Heart left ventricle (tissue), 16 donors: ENCODE results near the gene STT3B. TPM values are rescaled to one million over a fixed set of nuclear protein-coding genes. Genes with fewer than 3 reads are reported as not detected.

ENCODE experiments used
- ATAC-seq, 4 donors: fragments of 200-7000 bp; cut with Tn5 transposase; one replicate each; pipeline ENCODE4 v1.9.1; 2020 to 2022; ENCODE audit warnings: moderate library complexity in 4 of 4, mild to moderate bottlenecking in 3 of 4, moderate number of reproducible peaks in 1 of 4
- DNase-seq, 5 donors: peaks; one replicate each; pipeline ENCODE4 v3.0.0-alpha.2; 2020
- H3K27ac ChIP-seq, 12 donors: fragments of 200-600 bp; sonication (generic) in 4 of 12; one replicate each; pipeline versions ENCODE4 v1.5.0 to v1.8.0; 2016 to 2022; ENCODE audit warnings: mild to moderate bottlenecking in 2 of 12
- H3K27me3 ChIP-seq, 9 donors: fragments of 200-600 bp; sonication (generic) in 2 of 9; one replicate each; pipeline versions ENCODE4 v1.5.1 to v1.8.0; 2016 to 2022; ENCODE audit warnings: mild to moderate bottlenecking in 3 of 9
- H3K36me3 ChIP-seq, 9 donors: fragments of 200-600 bp; sonication (generic) in 2 of 9; one replicate each; pipeline versions ENCODE4 v1.5.0 to v1.8.0; 2018 to 2022; ENCODE audit warnings: mild to moderate bottlenecking in 2 of 9
- H3K4me1 ChIP-seq, 12 donors: fragments of 200-600 bp; sonication (generic) in 4 of 12; one replicate each; pipeline versions ENCODE4 v1.5.0 to v1.8.0; 2016 to 2022; ENCODE audit warnings: mild to moderate bottlenecking in 3 of 12
- H3K4me3 ChIP-seq, 12 donors: fragments of 200-600 bp; sonication (generic) in 4 of 12; one replicate each; pipeline versions ENCODE4 v1.5.0 to v1.8.0; 2017 to 2022; ENCODE audit warnings: mild to moderate bottlenecking in 9 of 12, moderate library complexity in 4 of 12
- H3K9me3 ChIP-seq, 12 donors: fragments of 200-600 bp; sonication (generic) in 4 of 12; one replicate each; pipeline versions ENCODE4 v1.5.0 to v1.8.0; 2016 to 2022; ENCODE audit warnings: mild to moderate bottlenecking in 1 of 12
- POLR2A ChIP-seq, 2 donors: fragments of 450-650 bp; IDR thresholded peaks; one replicate each; pipeline ENCODE4 v1.6.1; 2017; ENCODE audit warnings: antibody characterized with exemption in 2 of 2, mild to moderate bottlenecking in 2 of 2, moderate library complexity in 2 of 2
- WGBS, 4 donors: extraction: QIAGEN DNeasy Blood & Tissue Kit in 2 of 4; methylation state at CpG; one replicate each; pipeline versions ENCODE4 v1.1.5 to v1.1.7; 2013 to 2018; 5-methylcytosine and 5-hydroxymethylcytosine counted together
- intact Hi-C, 10 donors: fragments of 100-400 bp; cut with DNase I; formaldehyde crosslinking; loops; one replicate each; pipeline versions ENCODE4 v1.11.1 to v1.14.2; 2022
- polyA plus RNA-seq, 2 donors: library from polyadenylated mRNA; stranded (reverse); fragments of 200-250 nt; gene quantifications; one replicate each; pipeline ENCODE4 v1.2.3, GENCODE V29; 2013
- total RNA-seq, 9 donors: library from RNA; depleted of rRNA in 2 of 9; stranded (reverse); fragments of >200 nt in 2 of 9; fragmentation: NEBNext Ultra II Directional in 3 of 9; extraction: Animal tissue kit (Norgen Biotek cat#: 25700) in 3 of 9; gene quantifications; one replicate each; pipeline versions ENCODE4 v1.1.0 to v1.2.4, GENCODE V29; 2016 to 2023
- TF ChIP-seq, protein P1 (sequence below), 12 donors: fragments of 200-600 bp; sonication (generic) in 4 of 12; IDR thresholded peaks; one replicate each; pipeline versions ENCODE4 v1.5.0 to v1.8.0; 2018 to 2022; ENCODE audit warnings: antibody characterized with exemption in 12 of 12, mild to moderate bottlenecking in 5 of 12
- donor health status: ischemic (EF 13 %, LVEDD 7.1; RV severe dilation, severe dysfunction).
- donor health status: healthy with polysubstance abuse.
- donor health status: DM: no; HTN: yes; CAD: no.
- donor health status: DM: no; HTN: no; CAD: no.
- donor health status: ischemic (EF 25% LVEDD 6.9; RV normal size, moderate dysfunction).
- donor health status: ischemic (EF 25% LVEDD 5.7; RV mildly dilated, moderate dysfunction).
- donor health status: healthy.
- donor health status: DM: yes; HTN: yes; CAD: no.
- donor health status: ischemic (EF 35%, LVEDD 5.7; RV mildly dilated, moderate dysfunction).
- donor health status: nonischemic (EF 11% LVEDD 7.7; RV severe dilation, severe dysfunction).
- donor health status: DM: yes; HTN: yes; CAD: no.
- donor health status: PGD.
- donor health status: ischemic (EF 29% LVEDD 5.4; RV normal size, mild dysfunction).
- donor health status: nonischemic (EF 23%, LVEDD 6.1; RV moderate dilation, normal function).

Gene STT3B
- total and polyA plus RNA-seq, 11 donors = 30.2 to 109 (median 90.4) TPM

DNA sequence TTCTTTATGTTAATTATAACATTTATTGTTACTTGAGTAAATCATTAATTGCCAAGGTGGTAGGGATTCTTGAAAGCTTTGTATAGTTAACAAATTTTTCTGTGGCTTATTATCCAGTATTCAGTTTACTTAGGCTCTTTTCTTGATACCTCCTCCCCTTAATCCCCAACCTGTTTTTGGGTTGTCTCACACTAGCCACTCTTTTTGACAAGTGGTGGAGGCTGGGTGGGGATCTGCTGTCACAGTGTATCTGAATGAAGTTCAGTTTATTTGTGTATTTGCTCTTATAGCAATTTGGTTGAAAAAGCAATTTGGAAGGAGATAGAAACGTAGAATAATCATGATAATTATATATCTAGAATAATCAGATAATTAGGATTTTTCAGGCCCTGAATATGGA lies 43.8 kb downstream of the STT3B start:
- no peak for DNase-seq
- no peaks in the 10 kb centered on the region for H3K27me3 ChIP-seq
- H3K9me3 ChIP-seq = no peaks in the 10 kb centered on the region
- no peak overlapping the region for H3K27ac ChIP-seq
- H3K4me1 ChIP-seq = peaks cover 3 to 78% (median 41%) of the 10 kb centered on the region in 12 donors
- ATAC-seq = no peak
- H3K4me3 ChIP-seq = no peak overlapping the region
- H3K36me3 ChIP-seq = peaks cover 0 to 12% (median 0%) of the 10 kb centered on the region in 9 donors
- intact Hi-C loops = no loop called here
- 73 to 88% (median 83%) methylated on average over 1 of the region's 1 CpG for WGBS, 4 donors
- TF ChIP-seq, protein P1, sequence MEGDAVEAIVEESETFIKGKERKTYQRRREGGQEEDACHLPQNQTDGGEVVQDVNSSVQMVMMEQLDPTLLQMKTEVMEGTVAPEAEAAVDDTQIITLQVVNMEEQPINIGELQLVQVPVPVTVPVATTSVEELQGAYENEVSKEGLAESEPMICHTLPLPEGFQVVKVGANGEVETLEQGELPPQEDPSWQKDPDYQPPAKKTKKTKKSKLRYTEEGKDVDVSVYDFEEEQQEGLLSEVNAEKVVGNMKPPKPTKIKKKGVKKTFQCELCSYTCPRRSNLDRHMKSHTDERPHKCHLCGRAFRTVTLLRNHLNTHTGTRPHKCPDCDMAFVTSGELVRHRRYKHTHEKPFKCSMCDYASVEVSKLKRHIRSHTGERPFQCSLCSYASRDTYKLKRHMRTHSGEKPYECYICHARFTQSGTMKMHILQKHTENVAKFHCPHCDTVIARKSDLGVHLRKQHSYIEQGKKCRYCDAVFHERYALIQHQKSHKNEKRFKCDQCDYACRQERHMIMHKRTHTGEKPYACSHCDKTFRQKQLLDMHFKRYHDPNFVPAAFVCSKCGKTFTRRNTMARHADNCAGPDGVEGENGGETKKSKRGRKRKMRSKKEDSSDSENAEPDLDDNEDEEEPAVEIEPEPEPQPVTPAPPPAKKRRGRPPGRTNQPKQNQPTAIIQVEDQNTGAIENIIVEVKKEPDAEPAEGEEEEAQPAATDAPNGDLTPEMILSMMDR (IDR thresholded peaks at IDR 0.05) = no peak
- TF ChIP-seq POLR2A (IDR thresholded peaks at IDR 0.05) = no peak

DNA sequence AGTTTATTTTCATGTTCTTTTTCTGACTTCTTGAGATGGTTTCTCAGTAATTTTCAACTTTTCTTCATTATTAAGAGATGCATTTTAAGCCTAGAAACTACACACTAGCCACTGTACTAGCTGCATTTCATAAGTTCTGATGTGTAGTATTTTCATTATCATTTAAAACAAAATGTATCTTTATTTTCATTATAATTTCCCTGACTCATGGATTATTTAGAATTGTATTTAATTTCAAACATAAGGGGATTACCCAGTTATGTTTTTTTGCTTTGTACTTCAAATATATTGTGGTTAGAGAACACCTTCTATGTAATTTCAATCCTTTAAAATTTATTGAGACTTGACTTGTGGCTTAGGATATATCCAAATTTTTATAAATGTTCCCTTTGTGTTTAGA lies 44.5 kb downstream of the STT3B start:
- no peak for ATAC-seq
- H3K27ac ChIP-seq = no peak overlapping the region
- H3K36me3 ChIP-seq = peaks cover 0 to 12% (median 0%) of the 10 kb centered on the region in 9 donors
- no peaks in the 10 kb centered on the region for H3K27me3 ChIP-seq
- intact Hi-C loops = no loop called here
- peaks cover 3 to 79% (median 43%) of the 10 kb centered on the region in 12 donors for H3K4me1 ChIP-seq
- no peak for DNase-seq
- no peak overlapping the region for H3K4me3 ChIP-seq
- H3K9me3 ChIP-seq = no peaks in the 10 kb centered on the region
- no peak for TF ChIP-seq POLR2A (IDR thresholded peaks at IDR 0.05)
- TF ChIP-seq, protein P1 (IDR thresholded peaks at IDR 0.05) = no peak

DNA sequence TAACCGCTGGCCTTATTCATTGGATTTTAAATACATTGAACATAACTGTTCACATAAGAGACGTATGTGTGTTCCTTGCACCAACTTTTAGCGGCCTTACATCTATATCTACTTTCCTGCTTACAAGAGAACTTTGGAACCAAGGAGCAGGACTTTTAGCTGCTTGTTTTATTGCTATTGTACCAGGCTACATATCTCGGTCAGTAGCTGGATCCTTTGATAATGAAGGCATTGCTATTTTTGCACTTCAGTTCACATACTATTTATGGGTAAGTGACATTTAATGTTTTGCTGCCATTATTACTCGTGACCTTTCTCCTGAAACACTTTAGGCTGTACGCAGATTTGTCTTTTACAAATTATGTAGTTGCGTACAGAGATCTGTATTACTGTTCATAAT lies 47.1 kb downstream of the STT3B start:
- Histone ChIP-seq H3K27me3 (no peaks in the 10 kb centered on the region), H3K36me3 (peaks cover 0 to 12% (median 0%) of the 10 kb centered on the region in 9 donors), H3K4me1 (peaks cover 0 to 56% (median 29%) of the 10 kb centered on the region in 12 donors), H3K27ac (peak overlapping the region; percentile 53 to 86 (median 78)), H3K4me3 (peak overlapping the region in 4 of 12 donors; percentile 5 to 36 (median 7)), H3K9me3 (peaks cover 0 to 14% (median 0%) of the 10 kb centered on the region in 12 donors)
- intact Hi-C loops = no loop called here
- DNase-seq (no peak), ATAC-seq (peak; percentile 88 to 94 (median 91))
- TF ChIP-seq, protein P1 (IDR thresholded peaks at IDR 0.05) = no peak
- TF ChIP-seq POLR2A (IDR thresholded peaks at IDR 0.05) = no peak
- WGBS, 4 donors = 50 to 62% (median 55%) methylated on average over 7 of the region's 7 CpGs

GRCh38 chr3:31580645-31581044 lies 47.9 kb downstream of the STT3B start:
- H3K4me1 ChIP-seq = peaks cover 0 to 48% (median 24%) of the 10 kb centered on the region in 12 donors
- ATAC-seq (peak in 1 of 4 donors; percentile 41), DNase-seq (no peak)
- H3K9me3 ChIP-seq = peaks cover 0 to 19% (median 0%) of the 10 kb centered on the region in 12 donors
- 70 to 83% (median 73%) methylated on average over 2 of the region's 2 CpGs for WGBS, 4 donors
- TF ChIP-seq, protein P1 (IDR thresholded peaks at IDR 0.05) = no peak
- no peak for TF ChIP-seq POLR2A (IDR thresholded peaks at IDR 0.05)
- no peaks in the 10 kb centered on the region for H3K27me3 ChIP-seq
- peaks cover 0 to 16% (median 0%) of the 10 kb centered on the region in 9 donors for H3K36me3 ChIP-seq
- H3K4me3 ChIP-seq = peak overlapping the region in 5 of 12 donors; percentile 1 to 36 (median 5)
- H3K27ac ChIP-seq = peak overlapping the region; percentile 53 to 86 (median 78)
- intact Hi-C loops = no loop called here
